Sigmoid colon (tissue), 7 donors: ENCODE measurements around the gene PHTF2. TPM values are rescaled to one million over a fixed set of nuclear protein-coding genes. Genes with fewer than 3 reads are reported as not detected.

Experiments used
- DNase-seq: peaks from one replicate; pipeline ENCODE4 v3.0.0-alpha.2; 2019
- H3K27ac ChIP-seq, 4 donors: fragments of 200-600 bp; sonication (generic); one replicate each; pipeline ENCODE4 v1.5.1; 2016 to 2019; ENCODE audit warnings: mild to moderate bottlenecking in 1 of 4
- H3K27me3 ChIP-seq, 3 donors: fragments of 200-600 bp; sonication (generic); one replicate each; pipeline ENCODE4 v1.5.1; 2019; ENCODE audit warnings: mild to moderate bottlenecking in 1 of 3
- H3K36me3 ChIP-seq, 4 donors: fragments of 200-600 bp; sonication (generic); one replicate each; pipeline ENCODE4 v1.5.1; 2016 to 2019
- H3K4me1 ChIP-seq, 4 donors: fragments of 200-600 bp; sonication (generic); one replicate each; pipeline ENCODE4 v1.5.1; 2017 to 2019
- H3K4me3 ChIP-seq, 4 donors: fragments of 200-600 bp; sonication (generic); one replicate each; pipeline ENCODE4 v1.5.1; 2017 to 2019; ENCODE audit warnings: mild to moderate bottlenecking in 2 of 4, moderate library complexity in 1 of 4
- H3K9me3 ChIP-seq, 4 donors: fragments of 200-600 bp in 3 of 4; sonication (generic) in 3 of 4; one replicate each; pipeline versions ENCODE4 v1.5.1 to v1.6.1; 2013 to 2019
- CTCF ChIP-seq, 4 experiments: fragments of 450-650 bp in 3 of 4; fragments of 200-600 bp in 1 of 4; IDR thresholded peaks; one replicate each; pipeline ENCODE4 v1.5.1; 2016 to 2019; ENCODE audit warnings: antibody characterized with exemption in 4 of 4, mild to moderate bottlenecking in 3 of 4, moderate library complexity in 2 of 4
- EP300 ChIP-seq, 4 donors: sonication (generic); formaldehyde crosslinking; IDR thresholded peaks; one replicate each; pipeline ENCODE4 v1.6.1; 2017; ENCODE audit warnings: antibody characterized with exemption in 4 of 4
- POLR2A ChIP-seq, 2 donors: fragments of 450-650 bp; IDR thresholded peaks; one replicate each; pipeline ENCODE4 v1.6.1; 2016; ENCODE audit warnings: antibody characterized with exemption in 2 of 2, mild to moderate bottlenecking in 2 of 2, moderate library complexity in 2 of 2
- POLR2AphosphoS5 ChIP-seq, 4 donors: sonication (generic); formaldehyde crosslinking; IDR thresholded peaks; one replicate each; pipeline ENCODE4 v1.6.1; 2017; ENCODE audit warnings: antibody characterized with exemption in 4 of 4
- WGBS, 2 donors: extraction: QIAGEN DNeasy Blood & Tissue Kit; methylation state at CpG; one replicate each; pipeline ENCODE4 v1.1.7; 2013; 5-methylcytosine and 5-hydroxymethylcytosine counted together
- intact Hi-C: fragments of 100-400 bp; cut with DNase I; formaldehyde crosslinking; loops from one replicate; pipeline ENCODE4 v1.15.1; 2023
- polyA plus RNA-seq, 3 donors: library from polyadenylated mRNA; stranded (reverse); fragments of 200-250 nt; gene quantifications; one replicate each; pipeline ENCODE4 v1.2.3, GENCODE V29; 2013
- total RNA-seq, 4 donors: library from RNA; depleted of rRNA; stranded (reverse); fragments of >200 nt; gene quantifications; one replicate each; pipeline ENCODE4 v1.1.0, GENCODE V29; 2016
- donor health status: healthy with polysubstance abuse.
- donor health status: Bipolar disorder and iron deficiency.
- donor health status: healthy.

PHTF2 gene
- total and polyA plus RNA-seq, 7 donors: 2.3 to 19.3 (median 17.4) TPM

GRCh38 chr7:77800730-77801129, 2.2 kb downstream of the PHTF2 start:
- intact Hi-C loops: loop anchor here (10.0 kb wide), 1 partner anchor 124 kb away; no protein-coding TSS in a partner anchor
- DNase-seq: no peak
- Histone ChIP-seq H3K9me3 (no peaks in the 10 kb centered on the region), H3K27me3 (no peaks in the 10 kb centered on the region), H3K4me1 (peaks cover 0 to 30% (median 26%) of the 10 kb centered on the region in 4 donors), H3K4me3 (no peak overlapping the region), H3K27ac (no peak overlapping the region), H3K36me3 (no peaks in the 10 kb centered on the region)
- TF ChIP-seq POLR2A (IDR thresholded peaks at IDR 0.05): no peak
- TF ChIP-seq POLR2AphosphoS5 (IDR thresholded peaks at IDR 0.05): no peak
- no peak for TF ChIP-seq EP300 (IDR thresholded peaks at IDR 0.05)
- no peak for TF ChIP-seq CTCF (IDR thresholded peaks at IDR 0.05)
- 19 to 59% methylated on average over 2 of the region's 2 CpGs for WGBS, 2 donors

- intact Hi-C loops: loop anchor here (10.0 kb wide), 1 partner anchor 122 kb away; no protein-coding TSS in a partner anchor
- WGBS, 2 donors: 60 to 86% methylated on average over 2 of the region's 2 CpGs
- TF ChIP-seq POLR2AphosphoS5 (IDR thresholded peaks at IDR 0.05) (no peak), CTCF (IDR thresholded peaks at IDR 0.05) (no peak), POLR2A (IDR thresholded peaks at IDR 0.05) (no peak), EP300 (IDR thresholded peaks at IDR 0.05) (no peak)
- no peak overlapping the region for H3K4me3 ChIP-seq
- H3K27me3 ChIP-seq: no peaks in the 10 kb centered on the region
- H3K27ac ChIP-seq: no peak overlapping the region
- DNase-seq: no peak
- peaks cover 0 to 3% (median 1%) of the 10 kb centered on the region in 4 donors for H3K9me3 ChIP-seq
- no peaks in the 10 kb centered on the region for H3K36me3 ChIP-seq
- peaks cover 0 to 18% (median 8%) of the 10 kb centered on the region in 4 donors for H3K4me1 ChIP-seq
Observed at GRCh38 chr7:77802557-77803405, 4.2 kb downstream of the PHTF2 start.

GRCh38 chr7:77806425-77806824, 7.9 kb downstream of the PHTF2 start:
- 98 to 99% methylated on average over 2 of the region's 2 CpGs for WGBS, 2 donors
- no peak overlapping the region for H3K27ac ChIP-seq
- no peak for TF ChIP-seq CTCF (IDR thresholded peaks at IDR 0.05)
- TF ChIP-seq POLR2A (IDR thresholded peaks at IDR 0.05): no peak
- TF ChIP-seq POLR2AphosphoS5 (IDR thresholded peaks at IDR 0.05): no peak
- no peak for TF ChIP-seq EP300 (IDR thresholded peaks at IDR 0.05)
- H3K36me3 ChIP-seq: no peaks in the 10 kb centered on the region
- no peak overlapping the region for H3K4me3 ChIP-seq
- H3K4me1 ChIP-seq: no peaks in the 10 kb centered on the region
- intact Hi-C loops: loop anchor here (10.0 kb wide), 1 partner anchor 118 kb away; no protein-coding TSS in a partner anchor
- no peak for DNase-seq
- no peaks in the 10 kb centered on the region for H3K27me3 ChIP-seq
- H3K9me3 ChIP-seq: peaks cover 0 to 3% (median 1%) of the 10 kb centered on the region in 4 donors

- H3K27me3 ChIP-seq: no peaks in the 10 kb centered on the region
- H3K36me3 ChIP-seq: no peaks in the 10 kb centered on the region
- H3K4me3 ChIP-seq: no peak overlapping the region
- no peak overlapping the region for H3K27ac ChIP-seq
- peaks cover 0 to 10% (median 3%) of the 10 kb centered on the region in 4 donors for H3K4me1 ChIP-seq
- H3K9me3 ChIP-seq: peaks cover 0 to 3% (median 1%) of the 10 kb centered on the region in 4 donors
- intact Hi-C loops: loop anchor here (10.0 kb wide), 1 partner anchor 116 kb away; no protein-coding TSS in a partner anchor
- 90 to 96% methylated on average over 1 of the region's 1 CpG for WGBS, 2 donors
- TF ChIP-seq POLR2AphosphoS5 (IDR thresholded peaks at IDR 0.05) (no peak), CTCF (IDR thresholded peaks at IDR 0.05) (no peak), EP300 (IDR thresholded peaks at IDR 0.05) (no peak), POLR2A (IDR thresholded peaks at IDR 0.05) (no peak)
- no peak for DNase-seq
Observed at GRCh38 chr7:77808517-77808916, 9.9 kb downstream of the PHTF2 start.
